Stimulated activated CD4-positive, alpha-beta T cell treated with anti-CD3 and anti-CD28 coated beads, TNF-alpha, amount 100 ng/mL, for 4 hours (primary cell): Measurements from ENCODE around the gene ABLIM3.
A peak's percentile ranks its signal among the peaks of the same experiment; 100 is the strongest.

Experiments
- DNase-seq, 3 experiments: peaks; one replicate each; pipeline ENCODE4 v3.0.0-alpha.2; 2020; ENCODE audit warnings: low read depth in 3 of 3

ABLIM3 gene

DNA sequence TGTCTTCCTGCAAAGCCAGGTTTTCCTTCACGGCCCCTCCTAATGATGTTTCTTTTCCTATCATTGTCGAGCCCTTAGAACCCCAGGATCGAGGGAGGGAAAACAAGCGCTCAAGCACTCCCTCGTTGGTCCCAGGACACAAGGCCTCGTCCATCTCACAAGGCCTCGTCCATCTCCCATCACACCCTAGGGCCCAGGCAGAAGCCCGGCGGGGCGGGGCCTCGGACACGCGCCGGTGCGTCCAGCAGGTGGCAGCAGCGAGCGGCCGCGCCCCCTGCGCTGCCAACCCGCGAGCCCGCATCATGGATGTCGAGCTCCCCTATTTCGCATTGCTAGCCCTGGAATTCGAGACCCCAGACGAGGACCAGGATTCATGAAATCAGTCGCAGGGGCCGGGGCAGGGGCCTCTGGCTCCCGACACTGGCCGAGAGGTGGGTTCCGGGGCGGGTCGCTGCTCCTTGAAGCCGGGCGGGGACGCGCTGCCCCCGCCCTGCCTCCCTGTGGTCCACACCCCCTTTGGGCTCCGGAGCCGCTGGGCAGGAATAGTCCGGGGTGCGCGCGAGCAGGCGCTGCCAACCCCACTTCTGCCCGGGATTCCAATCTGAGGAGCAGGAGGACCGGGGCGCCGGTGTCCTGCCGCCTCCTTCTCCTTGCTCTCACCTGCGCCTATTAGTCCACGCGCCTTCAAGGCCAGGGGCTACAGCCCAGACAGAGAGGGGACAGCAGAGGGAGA, at the start of gene ABLIM3:
Gene ABLIM3 (plus strand): TSS at position 270 of the 733 bp plus-strand sequence. CDS start 603 bp downstream, outside the sequence.
- DNase-seq: peak; percentile 40 to 52 (median 42)

DNA sequence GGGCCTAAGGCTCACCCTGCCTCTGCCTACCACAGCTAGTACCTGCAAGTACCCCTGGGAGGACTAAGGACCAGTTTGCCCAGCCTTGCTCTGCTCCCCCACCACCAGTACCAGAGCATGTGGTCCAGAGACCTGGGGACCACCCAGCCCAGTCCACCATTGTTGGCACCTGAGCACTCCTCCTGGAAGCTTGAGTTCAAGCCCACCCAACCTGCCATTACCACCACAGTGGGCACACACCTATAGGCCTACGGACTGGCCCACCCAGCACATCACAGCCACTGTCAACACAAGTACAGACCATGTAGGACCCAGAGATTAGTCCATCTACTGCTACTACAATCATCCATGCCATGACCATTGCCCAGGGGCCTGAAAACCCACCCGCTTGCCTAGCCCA, 47.7 kb upstream of the ABLIM3 start:
- DNase-seq: no peak

DNA sequence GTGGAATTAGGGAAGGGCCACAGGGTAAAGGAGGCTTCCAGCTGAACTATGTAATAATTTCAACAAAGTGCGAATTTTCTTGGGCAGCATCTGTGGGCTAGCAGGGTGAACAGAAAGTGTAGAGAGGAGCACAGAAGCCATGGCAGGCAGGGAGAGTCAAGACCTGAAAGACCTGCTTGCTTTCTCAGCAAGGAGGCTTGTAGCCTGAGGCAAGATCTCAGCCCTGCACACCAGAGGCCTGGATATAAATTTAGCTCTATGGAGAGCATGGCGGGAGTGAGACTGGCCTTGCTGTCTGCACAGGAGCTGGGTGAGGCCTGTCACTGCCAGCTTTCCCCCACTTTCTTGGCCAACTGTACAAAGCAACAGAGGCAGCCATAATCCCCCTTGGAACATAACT, 46.3 kb upstream of the ABLIM3 start:
- no peak for DNase-seq

DNA sequence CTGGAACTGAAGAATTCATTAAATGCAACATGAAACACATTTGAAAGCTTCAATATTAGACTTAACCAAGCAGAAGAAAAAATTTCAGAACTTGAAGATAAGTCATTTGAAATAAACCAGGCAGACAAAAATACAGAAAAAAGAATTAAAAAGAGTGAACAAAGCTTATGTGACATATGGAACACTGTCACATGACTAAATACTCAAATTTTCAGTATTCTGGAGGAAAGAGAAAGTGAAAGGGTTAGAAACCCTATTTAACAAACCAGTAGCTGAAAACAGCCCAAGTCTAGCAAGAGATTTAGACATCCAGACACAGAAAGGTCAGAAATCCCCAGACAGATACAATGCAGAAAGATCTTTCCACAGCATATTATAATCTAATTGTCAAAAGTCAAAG, 41.4 kb upstream of the ABLIM3 start:
- DNase-seq: no peak

DNA sequence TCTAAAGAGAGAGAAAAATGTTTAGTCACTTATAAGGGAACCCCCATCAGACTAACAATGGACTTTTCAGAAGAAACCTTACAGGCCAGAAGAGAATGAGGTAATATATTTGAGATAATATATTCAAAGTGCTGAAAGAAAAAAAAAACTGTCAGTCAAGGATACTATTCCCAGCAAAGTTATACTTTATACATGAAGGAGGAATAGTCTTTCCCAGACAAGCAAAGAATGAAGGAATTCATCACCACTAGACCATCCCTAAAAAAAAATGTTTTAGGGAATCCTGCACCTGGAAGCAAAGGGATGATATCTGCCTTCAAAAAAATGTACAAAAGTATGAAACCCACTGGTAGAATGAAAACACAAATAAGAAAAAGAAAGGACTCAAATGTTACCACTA, 41.0 kb upstream of the ABLIM3 start:
- DNase-seq: no peak

DNA sequence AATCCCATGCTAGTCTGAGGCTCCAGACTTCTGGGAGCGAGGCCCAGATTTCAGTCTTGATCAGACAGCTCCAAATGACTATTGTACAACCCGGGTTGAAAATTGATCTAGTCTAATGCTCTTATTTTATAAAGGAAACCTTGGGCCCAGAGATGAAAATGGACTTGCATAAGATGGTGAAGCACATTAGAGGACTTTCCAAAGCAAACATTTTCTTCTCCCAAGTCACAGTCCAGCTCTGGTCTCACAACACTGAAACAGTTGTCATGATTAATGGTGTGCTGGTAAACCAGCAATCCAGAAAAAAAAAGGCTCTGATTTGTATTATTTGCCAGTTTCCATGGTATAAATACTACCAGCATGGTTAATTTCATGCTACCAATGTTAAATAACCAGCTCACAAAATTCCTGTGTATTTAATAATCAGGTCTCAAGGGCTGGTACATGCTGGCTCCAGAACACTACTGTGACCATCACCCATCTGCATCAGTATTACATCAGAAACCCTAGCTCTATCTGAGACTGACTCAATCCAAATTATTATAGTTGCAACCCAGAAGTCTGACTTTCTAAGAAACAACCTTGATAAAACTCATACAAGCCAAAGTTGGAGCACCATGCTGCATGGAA, 32.5 kb upstream of the ABLIM3 start:
- no peak for DNase-seq

DNA sequence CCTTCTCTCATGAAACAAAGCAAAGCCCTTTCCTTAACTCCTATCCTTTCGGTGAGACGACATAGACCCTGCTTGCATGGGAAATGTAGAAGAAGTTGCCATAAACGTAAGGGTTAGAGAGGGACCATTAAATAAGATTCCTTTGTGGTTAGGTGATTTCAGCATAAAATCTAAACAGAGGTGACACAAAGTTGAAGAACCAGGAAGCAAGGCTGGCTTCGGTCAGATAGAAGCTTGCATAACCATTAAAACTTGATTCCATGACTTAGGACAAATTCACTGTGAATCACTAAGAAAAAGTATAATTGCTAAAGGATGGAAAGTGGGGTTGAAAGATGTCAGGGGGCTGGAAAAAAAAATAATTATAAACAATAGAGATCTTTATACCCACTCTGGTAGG, 30.9 kb upstream of the ABLIM3 start:
- DNase-seq: no peak

DNA sequence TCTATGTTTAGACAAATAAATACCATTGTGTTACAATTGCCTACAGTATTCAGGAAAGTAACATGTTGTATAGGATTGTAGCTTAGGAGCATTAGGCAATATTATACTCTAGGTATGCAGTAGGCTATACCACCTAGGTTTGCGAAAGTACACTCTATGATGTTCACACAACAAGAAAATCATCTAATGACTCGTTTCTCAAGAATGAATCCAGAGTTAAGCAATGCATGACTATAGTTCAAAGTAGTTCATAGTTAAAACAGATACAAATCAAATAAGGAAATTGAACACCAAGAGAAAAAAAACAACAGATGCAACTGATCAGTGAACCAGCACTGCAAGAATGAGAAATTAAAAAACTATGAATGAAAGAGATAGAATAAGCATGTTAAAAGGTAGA, 27.6 kb upstream of the ABLIM3 start:
- DNase-seq: no peak

DNA sequence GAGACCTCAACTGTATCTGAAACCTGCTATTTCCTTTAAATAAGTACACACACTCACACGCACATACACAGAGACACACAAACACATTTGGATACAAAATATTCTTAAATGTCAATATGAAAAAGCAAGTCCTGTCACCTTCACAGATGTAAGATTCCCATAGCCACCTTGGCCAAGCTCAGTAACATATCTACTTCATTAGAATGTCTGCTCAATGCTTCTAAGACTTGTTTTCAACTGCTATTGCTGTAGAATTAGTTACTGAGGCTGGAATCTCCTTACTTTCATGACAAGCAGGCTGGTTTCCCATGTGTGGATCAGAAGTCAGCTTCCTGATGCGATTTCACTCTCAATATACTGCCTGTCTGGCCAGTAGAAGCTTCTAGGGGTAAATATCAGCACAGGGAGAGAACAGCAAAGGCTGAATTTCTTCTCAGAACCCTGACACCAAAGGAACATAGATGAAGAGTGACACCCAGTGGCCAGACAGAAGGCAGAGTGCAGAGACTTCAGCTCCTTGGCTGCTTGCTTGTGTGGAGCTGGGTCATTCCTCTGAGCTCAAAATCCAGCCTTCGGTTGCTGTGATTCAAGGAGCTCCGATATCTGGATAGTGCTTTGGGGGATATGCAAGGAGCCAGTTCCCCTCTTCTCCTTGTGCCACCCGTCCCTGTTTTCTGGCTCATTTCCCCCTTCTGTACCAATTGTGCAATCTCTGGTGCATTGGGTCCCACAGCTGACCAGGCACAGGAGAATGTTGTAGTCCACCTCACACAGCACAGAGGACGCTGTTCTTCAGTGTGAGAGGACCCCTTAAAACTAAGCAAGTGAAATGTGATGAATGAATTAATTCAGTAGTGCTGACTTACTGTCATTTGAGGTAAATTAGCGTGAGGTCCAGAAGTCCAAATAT, 26.6 kb upstream of the ABLIM3 start:
- peak in 2 of 3 experiments; percentile 2 to 5 for DNase-seq

DNA sequence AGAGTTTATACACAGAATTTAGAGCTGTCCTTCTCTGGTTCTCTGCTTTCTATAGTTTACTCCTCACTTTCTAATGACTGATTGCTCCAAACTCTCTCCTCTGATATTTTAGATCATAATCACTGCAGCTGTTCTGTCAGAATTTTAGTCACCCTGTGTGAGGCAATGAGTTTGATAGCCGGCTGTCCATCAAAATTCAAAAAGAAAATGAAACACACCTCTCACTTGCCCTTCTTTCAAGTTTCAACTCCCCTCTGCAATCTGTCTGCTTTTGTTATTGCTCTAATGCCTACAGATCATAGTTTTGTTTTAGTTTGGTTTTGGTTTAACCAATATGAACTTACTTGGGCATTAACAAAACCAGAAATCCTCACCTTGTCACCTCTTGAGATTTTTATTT, 23.3 kb upstream of the ABLIM3 start:
- no peak for DNase-seq

DNA sequence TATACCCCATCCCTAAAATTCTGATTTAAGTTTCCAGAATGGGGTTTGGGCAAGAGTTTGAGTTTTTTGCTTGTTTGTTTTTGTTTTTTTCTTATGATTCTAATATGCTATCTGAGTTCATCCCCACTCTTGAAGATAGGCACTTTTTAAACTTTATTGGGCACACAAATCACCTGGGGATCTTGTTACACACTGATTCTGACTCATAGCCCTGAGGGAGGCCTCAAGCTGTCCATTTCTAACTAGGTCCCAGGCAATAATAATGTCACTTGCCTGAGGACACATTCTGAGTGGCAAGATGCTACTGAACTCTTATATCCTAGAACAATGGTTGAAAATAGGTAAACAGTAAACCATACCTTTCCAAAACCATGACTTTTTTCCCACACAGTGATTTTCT, 22.8 kb upstream of the ABLIM3 start:
- DNase-seq: no peak

DNA sequence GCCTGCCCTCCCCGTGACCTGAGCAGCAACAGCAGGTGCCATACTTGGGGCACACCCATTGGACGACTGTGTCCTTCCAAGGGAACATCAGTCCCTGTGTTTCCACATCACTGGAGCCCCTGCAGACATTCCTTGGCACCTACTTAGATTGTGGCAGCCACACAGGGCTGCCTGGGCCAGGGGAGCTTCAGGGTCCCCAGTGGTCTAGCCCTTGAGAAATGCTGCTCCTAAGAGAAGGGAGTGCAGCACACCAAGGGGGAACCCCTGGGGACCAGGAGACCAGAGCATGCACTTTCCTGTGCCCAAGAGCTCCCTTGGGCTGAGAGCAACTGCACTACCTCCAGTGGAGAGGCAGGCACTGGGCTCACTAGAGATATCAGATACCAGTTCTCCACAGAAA, 20.1 kb upstream of the ABLIM3 start:
- DNase-seq: no peak

DNA sequence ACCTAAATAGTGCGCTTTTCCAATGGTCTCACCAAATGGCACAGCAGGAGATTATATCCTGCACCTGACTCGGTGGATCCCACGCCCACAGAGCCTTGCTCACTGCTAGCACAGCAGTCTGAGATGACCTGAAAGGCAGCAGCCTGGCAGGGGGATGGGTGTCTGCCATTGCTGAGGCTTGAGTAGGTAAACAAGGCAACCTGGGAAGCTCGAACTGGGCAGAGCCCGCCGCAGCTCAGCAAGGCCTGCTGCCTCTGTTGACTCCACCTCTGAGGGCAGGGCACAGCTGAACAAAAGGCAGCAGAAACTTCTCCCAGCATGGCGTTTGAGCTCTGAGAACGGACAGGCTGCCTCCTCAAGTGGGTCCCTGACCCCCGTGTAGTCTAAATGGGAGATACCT, 18.1 kb upstream of the ABLIM3 start:
- no peak for DNase-seq

DNA sequence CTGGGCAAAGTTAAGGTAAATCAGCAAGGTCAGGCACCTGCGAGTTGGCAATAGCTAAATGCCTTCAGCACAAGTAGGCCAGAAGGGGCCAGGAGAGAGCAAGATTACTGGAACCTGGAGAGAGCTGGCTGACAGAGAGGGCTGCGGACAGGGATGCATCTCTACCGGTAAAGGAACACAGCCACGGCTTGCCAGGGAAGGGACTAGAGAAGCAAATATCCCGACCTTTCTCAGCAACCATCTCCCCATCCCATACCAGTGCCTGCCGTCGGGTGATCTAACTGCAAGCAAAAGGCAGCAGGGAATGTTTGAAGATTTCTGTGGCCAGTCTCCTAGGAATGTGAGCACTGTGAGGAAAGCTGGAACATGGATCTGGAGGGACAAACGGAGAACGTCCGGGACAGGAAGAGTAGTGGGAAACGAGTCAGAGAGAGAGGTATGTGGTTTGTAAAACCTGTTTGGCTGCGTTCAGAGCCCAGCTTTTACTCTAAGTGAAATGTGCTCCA, 15.9 kb upstream of the ABLIM3 start:
- DNase-seq: no peak

DNA sequence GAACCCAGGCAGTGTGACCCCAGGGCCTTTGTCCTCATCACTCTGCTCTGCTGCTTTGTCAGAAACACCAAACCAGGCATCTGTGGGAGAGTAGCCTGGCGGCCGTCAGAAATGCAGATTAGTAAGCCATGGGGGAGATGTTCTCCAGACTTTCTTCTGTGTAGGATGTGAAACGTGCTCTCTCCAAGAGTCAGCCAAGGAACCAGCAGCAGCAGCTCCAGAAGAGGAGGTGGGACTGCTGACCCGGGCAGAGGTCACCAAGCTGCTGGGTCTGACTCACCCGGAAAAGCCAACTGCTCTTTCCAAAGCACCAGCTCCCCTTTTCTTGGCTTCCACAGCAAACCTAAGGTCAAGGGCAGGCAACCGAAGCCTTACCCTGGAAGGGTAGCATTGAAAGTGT, 14.4 kb upstream of the ABLIM3 start:
- no peak for DNase-seq

DNA sequence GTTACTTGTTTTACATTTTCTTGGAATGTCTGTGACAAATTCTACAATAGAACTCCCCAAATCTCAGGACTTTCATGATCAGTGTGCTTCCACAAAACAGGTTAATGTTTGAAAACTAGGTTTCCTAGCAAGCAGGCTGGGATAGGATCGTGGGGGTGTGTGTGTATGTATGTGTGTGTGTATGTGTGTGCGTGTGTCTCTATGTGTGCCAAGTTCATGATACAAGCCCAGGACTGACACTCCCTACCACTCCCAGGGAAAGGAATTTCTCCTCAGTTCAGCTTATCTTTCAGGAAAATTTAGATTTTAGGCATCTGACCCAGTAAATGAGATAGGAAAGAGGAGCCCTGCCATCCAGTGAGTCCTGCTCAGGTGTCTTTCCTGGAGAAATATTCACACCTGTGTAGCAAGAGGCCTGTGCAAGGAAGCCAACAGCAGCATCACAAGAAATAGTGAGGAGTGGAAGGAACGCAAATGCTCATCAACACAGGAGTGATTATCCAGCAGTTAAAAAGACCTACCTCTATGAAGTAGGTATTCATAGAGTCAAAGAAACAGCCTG, 13.8 kb upstream of the ABLIM3 start:
- DNase-seq: no peak

DNA sequence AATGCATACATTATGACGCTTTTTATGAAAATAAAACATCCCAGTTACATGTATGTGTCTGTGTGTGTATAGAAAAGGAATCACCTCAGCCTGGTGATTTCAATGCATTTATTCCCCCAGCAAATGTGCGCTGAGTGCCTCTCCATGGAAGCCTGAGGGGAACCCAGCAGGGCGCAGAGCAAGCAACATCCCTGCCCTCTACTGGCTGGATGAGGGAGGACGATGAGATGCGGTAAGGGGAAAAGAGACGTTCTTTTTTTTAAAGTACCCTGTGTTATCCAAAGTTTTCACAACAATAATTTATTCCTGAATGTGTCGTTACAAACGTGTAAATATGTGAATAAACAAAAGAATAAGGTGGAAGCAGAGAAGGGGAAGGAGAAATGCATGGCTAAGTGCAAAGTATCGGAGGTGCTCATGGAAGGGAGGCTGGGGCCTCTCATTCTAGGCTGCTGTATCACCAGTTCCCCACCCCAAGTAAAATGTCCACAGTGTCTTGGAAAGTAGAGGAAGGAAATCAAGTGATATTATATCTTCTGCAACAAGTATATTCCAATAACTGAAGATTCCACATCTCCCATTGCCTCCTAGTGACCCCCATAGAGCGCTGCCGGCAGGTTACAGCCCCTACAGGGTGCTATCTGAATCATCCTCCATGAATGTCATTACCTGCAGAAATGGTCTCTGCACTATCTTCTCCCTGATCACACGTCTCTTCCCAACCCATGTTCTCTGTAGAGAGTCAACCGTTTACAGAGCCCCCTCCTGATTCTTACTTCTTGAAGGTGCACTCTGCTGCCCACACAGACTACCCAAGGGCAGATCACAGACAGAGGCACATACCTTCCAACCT, 13.0 kb upstream of the ABLIM3 start:
- no peak for DNase-seq

DNA sequence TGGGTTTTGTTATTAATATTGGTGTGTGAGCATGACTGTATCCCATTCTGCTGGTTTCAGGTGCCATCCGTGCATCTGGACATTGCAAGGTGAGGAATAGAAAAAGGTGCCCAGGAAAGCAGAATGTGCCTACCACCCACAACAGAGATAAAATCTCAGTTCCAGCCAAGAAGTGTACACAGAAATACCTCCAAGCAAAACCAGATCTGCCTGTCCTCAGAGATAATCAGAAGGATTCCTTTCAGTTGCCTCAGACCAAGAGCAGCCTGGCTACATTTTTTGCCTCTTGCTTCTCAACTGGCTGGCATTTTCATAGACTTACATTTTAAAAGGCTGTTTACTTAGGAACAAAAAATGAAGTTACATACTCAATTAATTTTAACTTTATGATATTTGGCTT, 12.1 kb upstream of the ABLIM3 start:
- DNase-seq: no peak

DNA sequence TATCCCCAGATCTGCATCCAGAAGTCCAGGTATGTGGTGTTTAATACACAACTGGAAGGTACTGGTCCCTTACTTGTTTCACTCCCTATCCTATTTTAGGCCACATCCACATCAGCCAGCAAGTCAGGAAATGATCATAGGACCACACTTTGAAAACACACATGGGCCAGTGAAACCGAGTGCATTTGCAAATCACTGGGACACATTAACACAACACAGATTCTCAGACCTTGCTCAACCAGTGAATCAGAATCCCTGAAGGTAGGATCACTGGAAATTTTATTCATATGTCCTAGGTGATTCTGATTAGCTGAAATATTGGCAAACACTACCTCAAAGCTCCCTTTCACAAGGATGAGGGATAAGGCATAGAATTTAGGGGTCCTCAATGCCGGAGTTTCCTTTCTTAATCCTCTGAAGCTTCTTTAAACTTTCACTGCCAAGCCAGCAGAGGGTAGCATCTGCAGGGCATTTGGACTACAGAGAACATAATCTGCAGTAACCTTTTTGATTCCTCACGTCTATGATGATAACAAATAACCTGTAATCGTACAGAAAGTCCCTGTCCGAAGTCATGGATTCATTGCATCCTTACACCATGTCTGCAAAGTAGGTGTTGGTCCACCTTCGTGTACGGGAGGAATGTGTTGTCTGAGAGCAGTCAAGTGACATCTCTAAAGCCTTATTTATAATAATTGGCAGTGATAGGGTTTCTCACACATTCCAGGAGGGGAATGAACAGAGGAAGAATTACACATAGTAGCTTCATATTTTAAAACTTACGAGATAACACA, 11.0 kb upstream of the ABLIM3 start:
- no peak for DNase-seq

DNA sequence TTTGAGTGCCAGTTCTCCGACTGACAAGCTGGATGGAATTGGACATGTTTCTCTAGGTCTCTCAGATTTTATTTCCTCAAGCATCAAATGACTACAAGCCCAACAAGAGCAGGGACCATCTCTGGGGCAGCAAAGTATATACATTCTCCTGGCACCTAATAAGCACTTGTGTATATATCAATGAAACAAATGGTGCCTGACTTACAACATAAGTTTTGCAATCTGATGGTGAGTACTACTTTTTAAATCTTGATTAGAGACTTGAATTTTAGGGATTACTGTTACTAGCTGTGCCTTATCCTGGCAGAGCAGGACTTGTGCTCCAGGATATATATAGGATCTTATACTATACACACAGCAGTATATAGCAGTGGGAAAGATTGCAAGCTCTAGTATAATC, 8.8 kb upstream of the ABLIM3 start:
- no peak for DNase-seq
